DOHH2 (cell line): ENCODE results near the gene ABCG2.

Source experiments
- CTCF ChIP-seq: fragments of 200-600 bp; sonication (generic); IDR thresholded peaks from one replicate; pipeline ENCODE4 v1.5.1; 2014; ENCODE audit warnings: antibody characterized with exemption, mild to moderate bottlenecking, low read depth, low read length; ENCODE audit not compliant: poor library complexity, severe bottlenecking
- EZH2phosphoT487 ChIP-seq: fragments of 200-600 bp; sonication (generic); IDR thresholded peaks from 2 replicates; pipeline ENCODE4 v1.6.1; 2017; ENCODE audit warnings: borderline replicate concordance, mild to moderate bottlenecking, antibody characterized with exemption, low read length, moderate library complexity, mixed read lengths

- TF ChIP-seq CTCF = no peak
- TF ChIP-seq EZH2phosphoT487 = no peak
Measured at GRCh38 chr4:88063634-88064296, 94.7 kb downstream of the ABCG2 start.
